HG02798 (cell line): ENCODE measurements around the gene EIF3L.

Experiments
- ATAC-seq: cut with Tn5 transposase; IDR thresholded peaks from one replicate; pipeline ENCODE4 v1.9.1; 2021; ENCODE audit warnings: mild to moderate bottlenecking; ENCODE audit not compliant: unreplicated experiment, poor library complexity

The EIF3L gene

DNA sequence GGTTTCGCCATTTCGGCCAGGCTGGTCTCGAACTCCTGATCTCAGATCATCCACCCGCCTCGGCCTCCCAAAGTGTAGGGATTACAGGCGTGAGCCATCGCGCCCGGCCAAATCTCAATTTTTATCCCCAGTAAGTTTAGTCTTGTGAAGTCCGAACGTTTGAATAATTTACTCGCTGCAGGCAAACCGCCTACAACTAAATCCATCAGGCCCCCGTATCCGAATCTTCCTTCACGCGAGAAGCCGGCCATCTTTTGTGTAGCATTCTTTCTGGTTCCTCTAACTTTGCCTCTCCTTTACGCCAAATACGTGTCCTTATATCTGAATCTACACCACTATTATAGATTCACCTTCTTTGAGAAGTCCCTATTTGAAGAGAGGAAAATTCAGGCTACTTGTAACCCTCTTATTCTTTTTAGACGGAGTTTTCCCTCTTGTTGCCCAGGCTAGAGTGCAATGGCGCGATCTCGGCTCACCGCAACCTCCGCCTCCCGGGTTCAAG is 581 bp upstream of the EIF3L start:
- ATAC-seq: no peak

DNA sequence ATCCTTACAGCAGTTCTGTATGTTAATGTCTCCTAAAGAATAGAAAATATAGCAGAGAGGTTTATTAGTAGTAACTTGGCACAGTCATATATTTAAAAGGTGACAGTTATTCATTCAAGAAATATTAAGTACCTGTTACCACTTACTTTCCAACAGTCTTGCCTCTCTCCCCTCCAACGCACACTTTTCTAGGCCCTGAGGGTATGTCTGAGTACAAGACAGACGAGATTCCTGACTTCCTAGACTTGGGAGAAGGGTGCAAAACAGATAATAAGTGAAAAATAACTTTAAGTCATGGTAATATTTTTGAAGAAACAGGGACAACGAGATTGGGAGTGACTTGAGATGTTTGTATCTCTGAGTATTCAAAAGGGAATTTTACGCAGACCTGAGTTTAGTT is 1.6 kb downstream of the EIF3L start:
- no peak for ATAC-seq

DNA sequence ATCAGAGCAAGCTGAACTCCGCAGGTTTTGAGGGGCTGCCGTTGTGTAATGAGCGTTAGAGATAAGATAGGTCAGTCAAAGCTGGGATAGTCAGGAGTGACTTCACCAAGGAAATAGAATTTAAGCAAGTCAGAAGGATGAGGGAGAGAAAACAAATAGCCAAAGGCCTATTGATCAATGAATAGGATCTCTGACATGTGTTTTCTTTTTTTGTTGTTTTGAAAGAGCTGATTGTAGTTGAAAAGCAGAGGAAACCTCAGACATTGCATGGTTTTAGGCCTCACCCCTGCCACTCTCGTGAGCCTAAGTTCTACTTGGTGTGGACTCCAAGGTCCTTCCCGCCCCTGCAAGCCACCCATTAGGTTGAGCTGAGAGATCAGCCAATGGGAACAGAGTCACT is 3.2 kb downstream of the EIF3L start:
- no peak for ATAC-seq

DNA sequence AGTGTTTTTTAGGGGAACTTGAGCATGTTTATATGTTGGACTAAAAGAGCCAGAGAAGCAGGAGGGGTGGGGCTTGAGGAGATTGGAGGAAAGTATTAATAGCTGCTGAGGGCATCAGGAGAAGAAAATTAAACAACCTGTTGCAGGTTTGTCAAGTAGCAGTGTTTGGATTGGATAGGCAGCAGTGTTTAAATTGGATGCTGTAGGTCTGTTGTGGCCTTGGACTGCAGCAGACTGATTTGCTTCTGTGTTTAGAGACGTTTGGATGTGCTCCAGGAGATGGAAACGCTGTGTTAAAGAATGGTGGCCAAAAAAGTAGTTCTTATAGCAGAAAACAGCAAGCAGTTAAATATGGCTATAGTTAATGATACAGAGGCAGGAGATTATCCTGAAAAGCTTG is 5.7 kb downstream of the EIF3L start:
- no peak for ATAC-seq

DNA sequence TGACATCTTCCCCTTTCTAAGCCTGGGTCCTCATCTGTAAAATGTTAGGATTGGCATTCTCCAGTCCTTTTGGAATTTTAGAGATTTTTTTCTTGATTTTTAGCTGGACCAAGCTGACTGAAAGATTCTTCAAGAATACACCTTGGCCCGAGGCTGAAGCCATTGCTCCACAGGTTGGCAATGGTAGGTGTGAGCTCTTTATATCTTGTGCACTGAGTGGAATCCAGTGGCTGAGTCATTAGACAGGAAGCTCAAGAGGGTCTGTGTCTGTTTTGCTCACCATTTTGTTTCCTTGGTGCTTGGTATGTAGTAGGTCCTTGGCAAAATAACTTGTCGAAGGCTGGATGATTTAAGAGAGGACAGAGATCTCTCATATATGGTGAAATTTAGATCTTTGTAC is 6.2 kb downstream of the EIF3L start:
- ATAC-seq: no peak

DNA sequence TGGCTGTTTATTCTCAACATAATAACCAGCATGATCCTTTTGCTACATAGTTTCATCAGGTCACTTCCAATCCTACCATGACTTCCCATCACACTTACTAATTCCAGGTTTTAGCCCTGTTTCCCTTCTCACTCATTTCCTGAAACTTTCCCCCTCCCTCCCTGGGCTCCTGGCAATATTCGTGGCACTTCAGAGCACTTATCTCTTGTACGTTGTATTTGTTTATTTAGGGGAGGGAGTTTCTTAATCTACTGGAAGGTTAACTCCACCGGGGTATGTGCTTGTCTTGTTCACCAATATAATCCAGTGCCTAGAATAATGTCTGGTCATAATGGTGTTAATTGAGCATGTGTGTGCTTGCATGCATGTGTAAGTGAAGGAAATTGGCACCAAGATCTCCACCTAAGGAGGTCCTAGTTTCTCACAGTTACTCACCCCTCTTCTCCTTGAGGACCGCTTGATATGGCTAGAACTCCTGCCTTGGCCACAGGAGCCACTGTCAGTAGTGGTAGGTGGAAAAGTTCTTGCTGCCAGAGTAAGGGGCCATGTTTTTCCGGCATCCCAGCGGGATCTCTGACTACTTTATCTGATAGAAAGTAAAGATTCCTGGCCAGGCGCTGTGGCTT is 11.7 kb downstream of the EIF3L start:
- no peak for ATAC-seq

DNA sequence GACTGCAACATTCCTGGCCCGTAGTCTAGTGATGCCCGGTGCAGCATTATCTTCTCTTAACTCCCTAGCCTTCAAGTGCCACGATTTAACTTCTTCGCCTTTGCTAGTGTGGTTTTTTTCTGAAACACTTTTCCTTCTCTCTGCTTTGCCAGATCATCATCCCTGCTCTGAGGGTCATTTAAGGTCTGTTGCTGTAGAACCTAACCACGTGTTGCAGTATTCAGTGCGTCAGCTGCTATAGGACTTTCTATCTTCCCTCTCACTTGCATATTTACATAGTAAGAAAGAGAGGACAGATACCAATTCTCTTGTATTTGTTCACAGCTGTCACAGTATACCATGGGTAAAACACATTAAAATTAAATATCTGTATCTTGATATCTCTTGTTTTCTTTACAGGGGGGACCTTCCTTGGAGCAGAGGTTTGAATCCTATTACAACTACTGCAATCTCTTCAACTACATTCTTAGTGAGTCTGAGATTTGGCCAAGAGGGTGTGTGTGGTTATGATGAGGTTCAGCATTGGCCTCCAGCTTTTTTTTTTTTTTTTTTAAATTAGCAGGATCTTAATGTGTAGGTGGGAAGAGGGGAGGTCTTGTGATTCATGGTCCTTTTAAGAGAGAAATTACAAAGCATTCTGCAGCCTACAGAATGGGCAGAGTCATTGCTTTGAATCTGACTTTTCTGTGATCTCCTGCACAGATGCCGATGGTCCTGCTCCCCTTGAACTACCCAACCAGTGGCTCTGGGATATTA is 13.5 kb downstream of the EIF3L start:
- no peak for ATAC-seq

DNA sequence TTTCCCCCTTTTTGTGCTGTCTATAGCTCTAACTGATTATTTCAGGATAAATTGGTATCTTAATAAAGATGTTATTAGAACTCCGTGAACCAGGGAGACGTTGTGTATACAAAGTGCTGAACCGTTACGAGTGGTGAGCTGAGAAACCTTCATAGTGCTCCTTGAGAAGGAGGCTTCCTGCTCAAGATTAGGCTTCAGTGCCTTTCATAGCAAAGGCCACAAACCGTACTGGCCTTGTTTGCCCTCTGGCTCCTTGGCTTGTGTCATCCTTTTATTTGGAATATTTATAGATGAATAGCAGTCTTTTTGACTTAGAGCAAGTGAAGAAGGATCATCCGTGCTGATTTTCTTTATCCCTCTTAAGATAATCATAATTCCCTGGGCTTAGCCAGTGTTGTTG is 16.3 kb downstream of the EIF3L start:
- no peak for ATAC-seq

DNA sequence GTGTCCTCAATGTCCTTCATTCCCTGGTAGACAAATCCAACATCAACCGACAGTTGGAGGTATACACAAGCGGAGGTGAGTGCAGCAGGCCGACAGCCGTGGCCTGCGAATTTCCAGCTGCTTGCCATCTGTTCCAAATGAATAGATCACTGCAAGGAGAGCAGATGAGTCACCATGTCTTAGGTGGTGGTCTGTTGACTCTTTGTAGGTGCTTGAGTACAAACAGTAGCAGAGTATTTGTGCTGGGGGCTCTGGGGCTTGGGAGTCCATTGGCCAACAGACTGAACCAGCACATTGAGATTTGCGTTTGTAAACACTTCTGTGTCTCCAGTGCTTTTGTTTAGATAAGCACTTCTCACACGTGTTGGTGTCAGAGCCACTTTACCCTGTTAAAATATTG is 21.1 kb downstream of the EIF3L start:
- ATAC-seq: no peak

DNA sequence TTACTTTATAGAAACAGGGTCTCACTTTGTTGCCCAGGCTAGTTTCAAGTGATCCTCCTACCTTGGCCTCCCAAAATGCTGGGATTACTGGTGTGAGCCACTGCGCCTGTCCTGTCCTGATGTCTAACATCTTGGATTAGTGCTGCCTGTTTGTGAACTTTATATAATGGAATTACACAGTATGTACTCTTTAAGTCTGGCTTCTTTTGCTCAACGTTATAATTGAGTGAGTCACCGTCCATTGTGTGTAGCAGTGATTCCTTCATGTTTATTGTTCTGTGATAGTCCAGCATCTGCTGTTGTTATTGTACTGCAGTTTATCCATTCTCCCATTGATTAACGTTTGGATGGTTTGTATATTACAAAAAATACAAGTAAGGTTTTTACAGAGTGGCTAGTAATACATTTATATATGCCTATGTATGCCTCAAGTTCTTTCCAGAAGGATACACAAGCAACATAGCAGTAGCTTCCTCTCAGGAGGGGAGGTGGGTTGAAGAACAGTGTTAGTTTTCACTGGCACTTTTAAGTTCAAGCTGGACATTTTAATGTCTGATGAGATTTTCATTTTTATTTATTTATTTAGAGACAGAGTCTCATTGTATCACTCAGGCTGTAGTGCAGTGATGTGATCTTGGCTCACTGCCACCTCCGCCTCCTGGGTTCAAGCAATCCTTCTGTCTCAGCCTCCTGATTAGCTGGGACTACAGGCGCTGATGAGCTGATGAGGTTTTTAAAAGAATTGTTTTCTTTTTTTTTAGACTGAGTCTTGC is 31.6 kb downstream of the EIF3L start:
- ATAC-seq: no peak

DNA sequence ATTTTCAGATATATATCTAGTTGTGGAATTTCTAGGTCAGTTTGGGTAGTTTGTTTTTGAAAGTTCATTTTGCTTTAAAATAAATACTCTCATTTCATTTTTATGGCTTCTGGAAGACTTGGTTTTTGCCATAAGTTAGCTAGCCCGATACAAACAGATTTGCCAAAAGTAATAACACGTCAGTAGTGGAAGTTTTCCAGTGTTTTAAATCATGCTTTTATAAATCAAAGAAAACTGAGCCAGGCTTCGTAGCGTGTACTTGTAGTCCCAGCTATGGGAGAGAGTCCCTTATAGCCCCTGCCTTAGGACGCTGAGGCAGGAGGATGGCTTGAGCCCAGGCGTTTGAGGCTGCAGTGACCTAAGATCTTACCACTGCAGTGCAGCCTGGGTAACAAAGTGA is 35.2 kb downstream of the EIF3L start:
- ATAC-seq: no peak

DNA sequence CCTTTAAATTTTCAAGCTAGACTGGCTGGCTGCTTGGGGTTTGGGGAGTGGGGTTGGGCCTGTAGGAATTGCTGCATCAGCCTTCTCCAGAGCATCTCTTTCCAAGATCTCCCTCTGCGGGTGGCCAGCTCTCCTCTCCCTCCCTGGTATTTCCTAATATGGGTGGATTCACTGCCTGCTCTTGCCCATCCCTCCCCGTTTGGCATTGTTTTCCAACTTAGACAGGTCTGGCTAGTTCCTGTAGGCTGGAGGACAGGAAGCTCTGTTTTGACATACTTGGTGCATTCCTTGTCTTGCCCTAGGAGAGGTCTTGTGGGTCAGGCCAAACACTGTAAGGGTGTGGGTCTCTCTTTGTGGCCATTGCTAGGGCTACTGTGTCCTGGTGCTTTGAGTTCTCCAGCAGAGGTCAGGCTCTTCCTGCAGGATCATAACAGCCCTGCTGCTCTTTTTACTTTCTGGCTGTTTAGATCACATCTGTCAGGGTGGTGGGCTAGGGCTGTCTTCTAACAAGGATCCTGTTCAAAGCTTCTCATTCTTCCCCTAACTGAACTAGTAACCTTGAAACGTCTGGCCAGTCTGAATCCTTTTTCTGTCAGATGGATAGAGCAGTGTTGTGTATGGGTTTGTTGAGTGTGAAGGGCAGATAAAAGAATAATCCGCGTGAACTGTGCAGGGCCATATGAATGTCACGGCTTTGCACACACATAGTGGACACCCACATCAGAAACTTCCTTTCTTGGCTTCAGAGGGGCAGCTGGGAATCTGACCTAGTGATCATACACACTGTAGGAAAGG is 38.6 kb downstream of the EIF3L start:
- no peak for ATAC-seq

DNA sequence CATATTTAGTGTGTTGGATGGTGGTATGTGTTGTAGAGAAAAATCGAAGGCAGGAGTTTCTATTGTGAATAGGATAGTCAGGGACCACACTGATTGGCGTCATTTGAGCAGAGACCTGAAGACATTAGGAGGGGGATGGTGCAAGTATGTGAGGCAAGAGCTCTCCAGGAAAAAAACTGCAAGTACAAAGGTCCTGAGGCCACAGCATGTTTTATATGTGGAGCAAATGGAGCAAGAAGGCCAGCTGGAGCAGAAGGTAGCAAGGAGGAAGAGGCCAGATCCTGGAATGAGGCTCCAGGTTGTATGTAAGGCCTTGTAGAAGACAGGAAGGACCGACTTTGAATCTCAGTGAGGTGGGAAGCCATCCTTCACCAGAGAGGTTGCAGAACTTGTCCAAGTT is 42.7 kb downstream of the EIF3L start:
- no peak for ATAC-seq

DNA sequence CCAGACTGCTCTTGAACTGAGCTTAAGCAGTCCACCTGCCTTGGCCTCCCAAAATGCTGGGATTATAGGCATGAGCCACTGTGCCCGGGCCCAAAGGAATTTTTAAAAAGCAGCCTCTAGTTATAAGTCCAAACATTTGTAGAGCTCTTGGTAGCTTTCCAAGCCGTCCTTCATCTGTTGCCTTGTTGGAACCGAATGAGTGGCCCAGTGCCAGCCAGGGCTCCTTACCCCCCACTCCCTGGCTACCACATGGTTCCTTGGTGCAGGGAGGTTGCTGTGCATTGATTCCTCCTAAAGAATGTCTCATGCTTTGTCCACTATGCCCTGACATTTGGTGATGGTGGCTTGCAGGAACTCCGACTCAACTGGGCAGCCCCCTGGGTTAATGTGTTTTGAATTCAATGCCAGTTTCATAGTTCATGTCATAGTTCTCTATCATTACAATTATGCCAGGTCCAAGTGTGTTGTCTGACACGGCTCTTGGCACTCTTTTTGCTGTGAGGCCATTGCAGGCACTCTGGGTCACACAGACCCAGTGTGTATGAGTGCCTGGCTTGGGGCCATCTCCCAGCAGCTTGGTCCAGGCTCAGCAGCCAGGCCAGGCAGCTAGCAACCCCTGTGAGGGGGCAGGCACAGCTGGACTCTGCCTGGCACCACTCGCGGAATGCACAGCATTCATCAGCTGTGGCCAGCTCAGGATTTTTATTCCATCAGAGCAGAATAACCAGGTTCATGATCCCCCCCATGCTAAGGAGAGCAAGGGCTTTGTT is 43.5 kb downstream of the EIF3L start:
- ATAC-seq: no peak

DNA sequence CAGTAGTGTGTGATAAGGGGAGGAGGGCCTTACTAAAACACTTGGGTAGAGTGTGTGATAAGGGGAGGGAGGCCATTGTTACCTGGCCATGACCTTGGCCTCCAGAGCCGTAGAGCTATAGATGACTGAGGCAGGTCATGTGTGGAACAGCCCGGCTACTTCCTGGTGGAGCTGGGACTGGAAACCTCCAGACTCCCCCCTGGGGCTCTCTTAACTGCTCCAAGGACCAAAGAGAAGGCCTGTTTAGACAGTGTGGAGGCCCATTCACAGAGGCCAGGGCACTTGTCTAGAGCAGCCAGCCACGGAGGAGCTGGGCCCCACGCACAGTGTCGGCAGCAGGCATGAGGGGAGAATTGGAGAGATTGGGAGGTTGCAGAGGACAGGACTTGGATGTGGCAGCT is 44.4 kb downstream of the EIF3L start:
- ATAC-seq: no peak

DNA sequence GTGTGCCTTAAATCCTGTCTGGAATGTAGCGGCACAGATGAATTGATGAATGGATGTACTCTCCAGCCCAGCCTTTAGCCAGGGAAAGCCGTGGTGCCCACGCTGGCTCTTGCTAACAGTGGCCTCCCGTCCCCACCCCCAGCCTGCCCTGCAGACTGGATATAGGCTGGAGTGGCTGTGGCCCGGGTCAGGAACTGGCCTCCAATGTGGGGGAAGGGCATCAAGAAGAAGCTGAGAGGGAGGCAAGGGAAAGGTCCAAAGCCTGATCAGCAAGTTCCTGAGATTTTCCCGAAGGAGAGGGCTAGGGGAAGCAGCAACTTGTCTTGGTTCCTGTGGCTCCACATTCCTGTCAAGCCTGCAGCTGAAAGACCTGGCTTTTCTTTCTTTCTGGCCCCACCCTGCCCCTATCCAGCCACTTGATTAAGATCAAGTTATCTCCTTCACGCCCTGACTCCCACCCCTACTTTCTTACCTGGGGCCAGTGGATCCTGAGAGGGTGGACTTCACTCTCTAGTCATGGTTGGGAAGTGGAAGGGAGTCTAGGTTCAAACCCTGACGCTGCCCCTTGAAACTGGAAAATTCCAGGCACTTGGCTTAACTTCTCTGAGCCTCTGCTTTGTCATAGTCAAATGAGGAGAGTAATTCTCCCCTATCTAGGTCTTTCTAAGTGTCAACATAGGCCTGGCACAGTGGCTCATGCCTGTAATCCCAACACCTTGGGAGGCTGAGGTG is 45.9 kb downstream of the EIF3L start:
- ATAC-seq: no peak

DNA sequence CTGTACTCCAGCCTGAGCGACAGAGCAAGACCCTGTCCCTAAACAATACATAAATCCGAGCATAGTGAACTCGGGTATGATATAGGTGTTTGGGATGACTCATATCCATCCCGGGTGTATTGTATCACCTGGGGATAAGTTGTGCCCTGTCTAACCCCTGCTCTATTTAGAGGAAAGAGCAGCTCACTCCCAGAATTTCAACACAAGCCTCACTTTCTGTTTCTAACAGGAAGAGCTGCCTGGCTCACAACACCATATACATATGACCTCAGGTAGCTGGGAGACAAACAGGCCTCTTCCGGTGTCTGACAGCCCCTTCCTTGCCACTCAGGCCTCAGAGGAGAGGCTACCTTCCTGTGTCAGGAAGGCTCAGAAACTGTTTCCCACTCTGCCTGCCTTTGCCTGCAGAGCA is 47.0 kb downstream of the EIF3L start:
- no peak for ATAC-seq

DNA sequence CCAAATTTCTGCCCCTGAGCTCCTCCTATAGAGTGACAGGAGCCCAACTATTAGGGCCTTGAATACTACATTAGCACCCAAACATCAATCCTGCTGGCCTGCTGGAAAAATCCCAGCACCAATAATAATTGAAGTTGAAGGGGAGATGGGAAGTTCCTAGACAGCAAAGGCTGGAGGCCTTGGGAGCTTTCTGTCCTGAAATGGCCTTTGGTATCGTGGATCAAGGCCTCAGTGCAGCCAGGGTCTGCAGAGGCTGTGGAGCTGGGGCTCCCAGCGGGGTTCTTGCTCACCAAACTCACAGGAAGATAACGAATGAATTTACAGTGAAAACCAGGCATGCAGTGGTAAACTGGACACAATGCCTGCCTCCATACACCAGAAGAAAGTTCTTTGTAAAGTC is 47.7 kb downstream of the EIF3L start:
- ATAC-seq: no peak

DNA sequence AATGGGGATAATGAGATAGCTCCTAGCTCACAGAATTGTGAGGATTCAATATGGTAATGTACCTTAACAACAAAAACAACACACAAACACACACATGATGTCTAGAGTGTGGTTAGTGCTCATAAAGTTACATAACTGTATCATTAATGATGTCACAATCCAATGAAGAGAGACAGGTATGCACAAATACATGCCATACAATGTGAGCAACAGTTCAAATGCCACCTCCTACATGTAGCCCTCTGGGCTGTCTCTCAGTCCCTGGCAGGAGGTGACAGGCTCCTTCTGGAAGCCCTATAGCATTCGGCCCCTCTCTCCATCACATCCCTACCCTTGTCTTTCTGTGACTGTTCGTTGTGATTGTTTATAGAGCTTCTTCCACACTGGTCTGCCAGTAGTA is 48.6 kb downstream of the EIF3L start:
- no peak for ATAC-seq
